HepG2 (cell line): ENCODE measurements around the gene ZSCAN1. TPM values are rescaled to one million over a fixed set of nuclear protein-coding genes. Genes with fewer than 3 reads are reported as not detected.

Experiments used
- ARNTL ChIP-seq: sonication (generic); formaldehyde crosslinking; IDR thresholded peaks from 2 replicates; pipeline ENCODE4 v1.4.0; 2020; ENCODE audit warnings: mild to moderate bottlenecking, missing genetic modification reagents
- DNMT3B ChIP-seq: conservative IDR thresholded peaks from 2 replicates; pipeline ENCODE4 v1.6.1; 2016; ENCODE audit warnings: missing biosample characterization, control low read depth
- GZF1 ChIP-seq: sonication (generic); formaldehyde crosslinking; IDR thresholded peaks from 2 replicates; pipeline ENCODE4 v1.5.1; 2020; ENCODE audit warnings: mild to moderate bottlenecking, missing genetic modification reagents
- IKZF1 ChIP-seq: fragments of 450-650 bp; IDR thresholded peaks from 2 replicates; pipeline ENCODE4 v1.7.1; 2016
- KMT2A ChIP-seq: sonication (generic); formaldehyde crosslinking; IDR thresholded peaks from 2 replicates; pipeline ENCODE4 v1.4.0; 2020; ENCODE audit warnings: missing genetic modification reagents
- NCOA1 ChIP-seq: sonication (generic); formaldehyde crosslinking; IDR thresholded peaks from 2 replicates; pipeline ENCODE4 v1.9.0; 2021; ENCODE audit warnings: missing genetic modification reagents
- NFATC3 ChIP-seq: sonication (generic); formaldehyde crosslinking; IDR thresholded peaks from 2 replicates; pipeline ENCODE4 v1.5.1; 2020; ENCODE audit warnings: mild to moderate bottlenecking, missing genetic modification reagents
- POLR2AphosphoS5 ChIP-seq: IDR thresholded peaks from 2 replicates; pipeline ENCODE4 v1.6.1; 2012; ENCODE audit warnings: low read depth, low read length
- TCF12 ChIP-seq, 2 experiments: fragments of 450-650 bp in 1 of 2; sonication (generic) in 1 of 2; formaldehyde crosslinking in 1 of 2; IDR thresholded peaks; 2 replicates each; pipeline versions ENCODE4 v1.6.1 to v1.8.0; 2017 to 2022; ENCODE audit warnings: antibody characterized with exemption in 1 of 2, mild to moderate bottlenecking in 1 of 2, missing genetic modification reagents in 1 of 2, moderate library complexity in 1 of 2
- THYN1 ChIP-seq: sonication (generic); formaldehyde crosslinking; IDR thresholded peaks from 2 replicates; pipeline ENCODE4 v1.8.1; 2023; ENCODE audit warnings: low read depth, mild to moderate bottlenecking, moderate library complexity, missing genetic modification reagents, borderline replicate concordance
- XRCC5 ChIP-seq: fragments of 200-400 bp; formaldehyde crosslinking; optimal IDR thresholded peaks from 2 replicates; pipeline ENCODE3; 2017; ENCODE audit warnings: mild to moderate bottlenecking, low read length
- ZBTB7A ChIP-seq: sonication (generic); formaldehyde crosslinking; IDR thresholded peaks from 2 replicates; pipeline ENCODE4 v1.8.0; 2022; ENCODE audit warnings: mild to moderate bottlenecking, missing genetic modification reagents
- ZFP36L2 ChIP-seq: sonication (generic); formaldehyde crosslinking; IDR thresholded peaks from 2 replicates; pipeline ENCODE4 v1.4.0; 2020; ENCODE audit warnings: missing genetic modification reagents
- ZFP62 ChIP-seq: sonication (generic); formaldehyde crosslinking; IDR thresholded peaks from 2 replicates; pipeline ENCODE4 v1.4.0; 2020; ENCODE audit warnings: missing genetic modification reagents
- ZNF883 ChIP-seq: sonication (generic); formaldehyde crosslinking; IDR thresholded peaks from 2 replicates; pipeline ENCODE4 v1.5.1; 2020; ENCODE audit warnings: mild to moderate bottlenecking, missing genetic modification reagents; ENCODE audit errors: not compliant biosample characterization
- ZSCAN29 ChIP-seq: sonication (generic); formaldehyde crosslinking; conservative IDR thresholded peaks from 2 replicates; pipeline ENCODE4 v1.4.0; 2020; ENCODE audit warnings: mild to moderate bottlenecking, missing genetic modification reagents
- polyA plus RNA-seq, 8 experiments: library from polyadenylated mRNA; depleted of rRNA in 3 of 8; stranded (reverse) in 7 of 8; unstranded in 1 of 8; fragments of >200 nt; fragmentation: Illumina TruSeq in 4 of 8; extraction: Trizol in 4 of 8; gene quantifications; 2 replicates each; pipeline versions ENCODE4 v1.2.1 to v1.2.3, GENCODE V29; 2011 to 2016; ENCODE audit warnings: low read depth in 4 of 8, missing spikeins in 1 of 8, mixed read lengths in 1 of 8; ENCODE audit not compliant: insufficient read depth in 1 of 8
- total RNA-seq, 5 experiments: library from RNA; depleted of rRNA; stranded (reverse); fragments of >200 nt; fragmentation: Illumina TruSeq; extraction: Trizol; gene quantifications; 2 replicates each; pipeline ENCODE4 v1.2.3, GENCODE V29; 2016; ENCODE audit warnings: low read depth in 1 of 5
- TF ChIP-seq, protein P1 (sequence below): sonication (generic); formaldehyde crosslinking; IDR thresholded peaks from 2 replicates; pipeline ENCODE4 v1.4.0; 2020; ENCODE audit warnings: mild to moderate bottlenecking, missing genetic modification reagents, borderline replicate concordance
- TF ChIP-seq, protein P2 (sequence below), 2 experiments: sonication (generic) in 1 of 2; formaldehyde crosslinking in 1 of 2; IDR thresholded peaks; 2 replicates each; pipeline versions ENCODE4 v1.4.0 to v1.6.1; 2018 to 2020; ENCODE audit warnings: missing genetic modification reagents in 2 of 2, borderline replicate concordance in 1 of 2, low read depth in 1 of 2, mild to moderate bottlenecking in 1 of 2, missing biosample characterization in 1 of 2
- TF ChIP-seq, protein P3 (sequence below): sonication (generic); formaldehyde crosslinking; IDR thresholded peaks from 2 replicates; pipeline ENCODE4 v1.5.0; 2020; ENCODE audit warnings: mild to moderate bottlenecking, low read depth, missing genetic modification reagents, borderline replicate concordance
- TF ChIP-seq, protein P4 (sequence below): sonication (generic); formaldehyde crosslinking; IDR thresholded peaks from 2 replicates; pipeline ENCODE4 v1.4.0; 2020; ENCODE audit warnings: missing genetic modification reagents

The ZSCAN1 gene
- total and polyA plus RNA-seq, 2 of the 13 experiments (the other 11 are each of a cell fraction or from before 2014, with no cell fraction given), result not detected

DNA sequence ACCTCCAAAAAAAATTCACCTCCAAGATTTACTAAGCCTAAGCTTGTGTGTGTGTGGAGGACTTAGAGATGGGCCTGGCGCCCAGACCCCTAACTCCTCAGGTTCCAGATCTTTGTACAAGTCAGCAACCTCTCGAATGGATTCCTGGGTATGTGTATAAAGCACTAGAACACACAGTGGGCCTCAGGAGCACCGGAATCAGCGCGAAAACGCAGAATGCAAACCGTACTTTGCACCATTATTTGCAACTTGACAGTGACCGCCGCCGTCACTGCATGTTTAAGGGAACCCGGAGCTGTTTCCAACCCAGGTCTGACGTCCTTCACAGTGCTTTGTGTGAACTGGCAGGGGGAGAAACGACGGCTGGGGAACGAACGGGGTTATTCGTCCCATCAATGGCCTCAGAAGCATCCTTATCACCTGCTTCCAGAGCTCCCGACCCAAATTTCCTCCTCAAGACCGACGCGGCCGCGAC is 31.9 kb upstream of the ZSCAN1 start (continued):
- TF ChIP-seq, protein P1, sequence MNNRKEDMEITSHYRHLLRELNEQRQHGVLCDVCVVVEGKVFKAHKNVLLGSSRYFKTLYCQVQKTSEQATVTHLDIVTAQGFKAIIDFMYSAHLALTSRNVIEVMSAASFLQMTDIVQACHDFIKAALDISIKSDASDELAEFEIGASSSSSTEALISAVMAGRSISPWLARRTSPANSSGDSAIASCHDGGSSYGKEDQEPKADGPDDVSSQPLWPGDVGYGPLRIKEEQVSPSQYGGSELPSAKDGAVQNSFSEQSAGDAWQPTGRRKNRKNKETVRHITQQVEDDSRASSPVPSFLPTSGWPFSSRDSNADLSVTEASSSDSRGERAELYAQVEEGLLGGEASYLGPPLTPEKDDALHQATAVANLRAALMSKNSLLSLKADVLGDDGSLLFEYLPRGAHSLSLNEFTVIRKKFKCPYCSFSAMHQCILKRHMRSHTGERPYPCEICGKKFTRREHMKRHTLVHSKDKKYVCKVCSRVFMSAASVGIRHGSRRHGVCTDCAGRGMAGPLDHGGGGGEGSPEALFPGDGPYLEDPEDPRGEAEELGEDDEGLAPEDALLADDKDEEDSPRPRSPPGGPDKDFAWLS (CRISPR knock-in tag), result no peak
- TF ChIP-seq THYN1 (CRISPR knock-in tag) (no peak), POLR2AphosphoS5 (peak; percentile 39; the same call in 1 of the 2 replicates), GZF1 (CRISPR knock-in tag) (no peak), XRCC5 (peak; percentile 12), DNMT3B (CRISPR knock-in tag) (0 out of 2 replicates have a peak, but pooled peaks have one; percentile 3), ZBTB7A (CRISPR knock-in tag) (no peak), NCOA1 (CRISPR knock-in tag) (no peak), ZFP62 (no peak), ARNTL (no peak), ZFP36L2 (CRISPR knock-in tag) (no peak), KMT2A (CRISPR knock-in tag) (no peak), ZSCAN29 (CRISPR knock-in tag) (no peak), TCF12 (IDR thresholded peaks at IDR 0.05) (no peak), TCF12 (CRISPR knock-in tag; IDR thresholded peaks at IDR 0.05) (no peak), ZNF883 (no peak), IKZF1 (no peak), NFATC3 (CRISPR knock-in tag) (no peak)
- TF ChIP-seq, protein P2, sequence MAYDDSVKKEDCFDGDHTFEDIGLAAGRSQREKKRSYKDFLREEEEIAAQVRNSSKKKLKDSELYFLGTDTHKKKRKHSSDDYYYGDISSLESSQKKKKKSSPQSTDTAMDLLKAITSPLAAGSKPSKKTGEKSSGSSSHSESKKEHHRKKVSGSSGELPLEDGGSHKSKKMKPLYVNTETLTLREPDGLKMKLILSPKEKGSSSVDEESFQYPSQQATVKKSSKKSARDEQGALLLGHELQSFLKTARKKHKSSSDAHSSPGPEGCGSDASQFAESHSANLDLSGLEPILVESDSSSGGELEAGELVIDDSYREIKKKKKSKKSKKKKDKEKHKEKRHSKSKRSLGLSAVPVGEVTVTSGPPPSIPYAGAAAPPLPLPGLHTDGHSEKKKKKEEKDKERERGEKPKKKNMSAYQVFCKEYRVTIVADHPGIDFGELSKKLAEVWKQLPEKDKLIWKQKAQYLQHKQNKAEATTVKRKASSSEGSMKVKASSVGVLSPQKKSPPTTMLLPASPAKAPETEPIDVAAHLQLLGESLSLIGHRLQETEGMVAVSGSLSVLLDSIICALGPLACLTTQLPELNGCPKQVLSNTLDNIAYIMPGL (CRISPR knock-in tag; IDR thresholded peaks at IDR 0.05; ENCODE audit: borderline replicate concordance in 1 of 2, low read depth in 1 of 2), result no peak
- TF ChIP-seq, protein P3, sequence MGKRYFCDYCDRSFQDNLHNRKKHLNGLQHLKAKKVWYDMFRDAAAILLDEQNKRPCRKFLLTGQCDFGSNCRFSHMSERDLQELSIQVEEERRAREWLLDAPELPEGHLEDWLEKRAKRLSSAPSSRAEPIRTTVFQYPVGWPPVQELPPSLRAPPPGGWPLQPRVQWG (CRISPR knock-in tag), result no peak
- TF ChIP-seq, protein P4, sequence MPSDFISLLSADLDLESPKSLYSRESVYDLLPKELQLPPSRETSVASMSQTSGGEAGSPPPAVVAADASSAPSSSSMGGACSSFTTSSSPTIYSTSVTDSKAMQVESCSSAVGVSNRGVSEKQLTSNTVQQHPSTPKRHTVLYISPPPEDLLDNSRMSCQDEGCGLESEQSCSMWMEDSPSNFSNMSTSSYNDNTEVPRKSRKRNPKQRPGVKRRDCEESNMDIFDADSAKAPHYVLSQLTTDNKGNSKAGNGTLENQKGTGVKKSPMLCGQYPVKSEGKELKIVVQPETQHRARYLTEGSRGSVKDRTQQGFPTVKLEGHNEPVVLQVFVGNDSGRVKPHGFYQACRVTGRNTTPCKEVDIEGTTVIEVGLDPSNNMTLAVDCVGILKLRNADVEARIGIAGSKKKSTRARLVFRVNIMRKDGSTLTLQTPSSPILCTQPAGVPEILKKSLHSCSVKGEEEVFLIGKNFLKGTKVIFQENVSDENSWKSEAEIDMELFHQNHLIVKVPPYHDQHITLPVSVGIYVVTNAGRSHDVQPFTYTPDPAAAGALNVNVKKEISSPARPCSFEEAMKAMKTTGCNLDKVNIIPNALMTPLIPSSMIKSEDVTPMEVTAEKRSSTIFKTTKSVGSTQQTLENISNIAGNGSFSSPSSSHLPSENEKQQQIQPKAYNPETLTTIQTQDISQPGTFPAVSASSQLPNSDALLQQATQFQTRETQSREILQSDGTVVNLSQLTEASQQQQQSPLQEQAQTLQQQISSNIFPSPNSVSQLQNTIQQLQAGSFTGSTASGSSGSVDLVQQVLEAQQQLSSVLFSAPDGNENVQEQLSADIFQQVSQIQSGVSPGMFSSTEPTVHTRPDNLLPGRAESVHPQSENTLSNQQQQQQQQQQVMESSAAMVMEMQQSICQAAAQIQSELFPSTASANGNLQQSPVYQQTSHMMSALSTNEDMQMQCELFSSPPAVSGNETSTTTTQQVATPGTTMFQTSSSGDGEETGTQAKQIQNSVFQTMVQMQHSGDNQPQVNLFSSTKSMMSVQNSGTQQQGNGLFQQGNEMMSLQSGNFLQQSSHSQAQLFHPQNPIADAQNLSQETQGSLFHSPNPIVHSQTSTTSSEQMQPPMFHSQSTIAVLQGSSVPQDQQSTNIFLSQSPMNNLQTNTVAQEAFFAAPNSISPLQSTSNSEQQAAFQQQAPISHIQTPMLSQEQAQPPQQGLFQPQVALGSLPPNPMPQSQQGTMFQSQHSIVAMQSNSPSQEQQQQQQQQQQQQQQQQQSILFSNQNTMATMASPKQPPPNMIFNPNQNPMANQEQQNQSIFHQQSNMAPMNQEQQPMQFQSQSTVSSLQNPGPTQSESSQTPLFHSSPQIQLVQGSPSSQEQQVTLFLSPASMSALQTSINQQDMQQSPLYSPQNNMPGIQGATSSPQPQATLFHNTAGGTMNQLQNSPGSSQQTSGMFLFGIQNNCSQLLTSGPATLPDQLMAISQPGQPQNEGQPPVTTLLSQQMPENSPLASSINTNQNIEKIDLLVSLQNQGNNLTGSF, result no peak
